Breast epithelium (tissue), 4 donors: Measurements from ENCODE around the gene CHST7. TPM values are rescaled to one million over a fixed set of nuclear protein-coding genes. Genes with fewer than 3 reads are reported as not detected.

ENCODE experiments used
- DNase-seq, 2 donors: peaks; one replicate each; pipeline ENCODE4 v3.0.0-alpha.2; 2019; ENCODE audit warnings: low spot score in 2 of 2
- H3K27ac ChIP-seq, 2 donors: fragments of 200-600 bp; sonication (generic) in 1 of 2; one replicate each; pipeline ENCODE4 v1.5.1; 2016 to 2019; ENCODE audit warnings: mild to moderate bottlenecking in 1 of 2
- H3K27me3 ChIP-seq, 2 donors: fragments of 200-600 bp; sonication (generic) in 1 of 2; one replicate each; pipeline versions ENCODE4 v1.5.1 to v1.6.0; 2017 to 2019; ENCODE audit warnings: control low read depth in 1 of 2, mild to moderate bottlenecking in 1 of 2
- H3K36me3 ChIP-seq: fragments of 200-600 bp; one replicate; pipeline ENCODE4 v1.5.1; 2019
- H3K4me1 ChIP-seq, 2 donors: fragments of 200-600 bp; sonication (generic); one replicate each; pipeline ENCODE4 v1.5.1; 2016 to 2019; ENCODE audit warnings: control low read depth in 1 of 2
- H3K4me3 ChIP-seq, 3 donors: fragments of 200-600 bp; sonication (generic); 1 replicate in 2 of 3; 2 replicates in 1 of 3; pipeline ENCODE4 v1.5.1; 2016 to 2019; ENCODE audit warnings: mild to moderate bottlenecking in 3 of 3, moderate library complexity in 2 of 3
- H3K9me3 ChIP-seq, 2 donors: fragments of 200-600 bp; sonication (generic) in 1 of 2; one replicate each; pipeline ENCODE4 v1.5.1; 2016 to 2019; ENCODE audit warnings: control low read depth in 1 of 2
- CTCF ChIP-seq, 3 donors: fragments of 450-650 bp; IDR thresholded peaks; one replicate each; pipeline ENCODE4 v1.5.1; 2016 to 2017; ENCODE audit warnings: antibody characterized with exemption in 3 of 3, mild to moderate bottlenecking in 3 of 3, moderate library complexity in 3 of 3
- POLR2A ChIP-seq: fragments of 450-650 bp; IDR thresholded peaks from one replicate; pipeline ENCODE4 v1.6.1; 2016; ENCODE audit warnings: antibody characterized with exemption, mild to moderate bottlenecking, moderate library complexity
- POLR2AphosphoS5 ChIP-seq, 3 donors: sonication (generic); formaldehyde crosslinking; IDR thresholded peaks; one replicate each; pipeline ENCODE4 v1.6.1; 2017; ENCODE audit warnings: antibody characterized with exemption in 3 of 3
- intact Hi-C: fragments of 100-400 bp; cut with DNase I; formaldehyde crosslinking; loops from one replicate; pipeline ENCODE4 v1.15.1; 2023; ENCODE audit warnings: low total_unique reads
- total RNA-seq, 3 donors: library from RNA; depleted of rRNA; stranded (reverse); fragments of >200 nt; gene quantifications; one replicate each; pipeline ENCODE4 v1.1.0, GENCODE V29; 2016

Gene CHST7
- total RNA-seq, 3 donors from 2014 or later: 7.5 to 81.6 (median 10.8) TPM

- Histone ChIP-seq H3K36me3 (no peaks in the 10 kb centered on the region), H3K4me1 (no peaks in the 10 kb centered on the region), H3K27ac (peak within 1 kb of the TSS; percentile 83 to 87), H3K9me3 (no peaks in the 10 kb centered on the region), H3K4me3 (peak within 1 kb of the TSS; percentile 66 to 71 (median 69)), H3K27me3 (peaks cover 0 to 13% of the 10 kb centered on the region in 2 donors)
- TF ChIP-seq POLR2A (peak; percentile 48), CTCF (IDR thresholded peaks at IDR 0.05) (peak in 1 of 3 donors; percentile 51), POLR2AphosphoS5 (IDR thresholded peaks at IDR 0.05) (peak in 2 of 3 donors; percentile 60 to 82)
- DNase-seq: peak; percentile 87
- intact Hi-C loops: no loop called here
These were observed 28.2 kb upstream of the CHST7 start, which contains the start of gene ZNF674 for GRCh38 chrX:46545111-46546005. TSS of gene ZNF674 (minus strand) at chrX:46545421. CDS start at chrX:46542087, 3,334 bp downstream.

GRCh38 chrX:46547857-46548256 is 25.7 kb upstream of the CHST7 start:
- no peak overlapping the region for H3K27ac ChIP-seq
- no peaks in the 10 kb centered on the region for H3K36me3 ChIP-seq
- H3K4me1 ChIP-seq: no peaks in the 10 kb centered on the region
- no peak overlapping the region for H3K4me3 ChIP-seq
- peaks cover 0 to 9% of the 10 kb centered on the region in 2 donors for H3K27me3 ChIP-seq
- DNase-seq: no peak
- TF ChIP-seq POLR2AphosphoS5 (IDR thresholded peaks at IDR 0.05) (no peak), POLR2A (no peak), CTCF (IDR thresholded peaks at IDR 0.05) (no peak)
- intact Hi-C loops: no loop called here
- no peaks in the 10 kb centered on the region for H3K9me3 ChIP-seq

- intact Hi-C loops: no loop called here
- TF ChIP-seq CTCF (IDR thresholded peaks at IDR 0.05): no peak
- no peak for TF ChIP-seq POLR2AphosphoS5 (IDR thresholded peaks at IDR 0.05)
- no peak for TF ChIP-seq POLR2A
- H3K27ac ChIP-seq: no peak overlapping the region
- DNase-seq: no peak
- no peaks in the 10 kb centered on the region for H3K9me3 ChIP-seq
- H3K4me3 ChIP-seq: no peak overlapping the region
- H3K36me3 ChIP-seq: no peaks in the 10 kb centered on the region
- peaks cover 0 to 17% of the 10 kb centered on the region in 2 donors for H3K27me3 ChIP-seq
- no peaks in the 10 kb centered on the region for H3K4me1 ChIP-seq
These were observed 23.7 kb upstream of the CHST7 start for GRCh38 chrX:46549914-46550313.

GRCh38 chrX:46551494-46552128 is 22.0 kb upstream of the CHST7 start:
- DNase-seq: no peak
- H3K9me3 ChIP-seq: no peaks in the 10 kb centered on the region
- no peak for TF ChIP-seq POLR2A
- TF ChIP-seq CTCF (IDR thresholded peaks at IDR 0.05): no peak
- TF ChIP-seq POLR2AphosphoS5 (IDR thresholded peaks at IDR 0.05): no peak
- H3K36me3 ChIP-seq: no peaks in the 10 kb centered on the region
- peaks cover 0 to 21% of the 10 kb centered on the region in 2 donors for H3K27me3 ChIP-seq
- no peak overlapping the region for H3K27ac ChIP-seq
- intact Hi-C loops: no loop called here
- H3K4me3 ChIP-seq: no peak overlapping the region
- H3K4me1 ChIP-seq: no peaks in the 10 kb centered on the region

- no peak for DNase-seq
- Histone ChIP-seq H3K36me3 (no peaks in the 10 kb centered on the region), H3K27ac (no peak overlapping the region), H3K27me3 (peaks cover 0 to 31% of the 10 kb centered on the region in 2 donors), H3K4me3 (no peak overlapping the region), H3K9me3 (no peaks in the 10 kb centered on the region), H3K4me1 (no peaks in the 10 kb centered on the region)
- intact Hi-C loops: no loop called here
- TF ChIP-seq CTCF (IDR thresholded peaks at IDR 0.05): no peak
- TF ChIP-seq POLR2A: no peak
- TF ChIP-seq POLR2AphosphoS5 (IDR thresholded peaks at IDR 0.05): no peak
These were observed 19.6 kb upstream of the CHST7 start for GRCh38 chrX:46553935-46554334.
